Activated naive CD4-positive, alpha-beta T cell treated with anti-CD3 and anti-CD28 coated beads, Interleukin-2, amount 10 ng/mL, durations not matched to agents 5 hours and 36 hours (primary cell): ENCODE results near the gene REV3L. TPM values are rescaled to one million over a fixed set of nuclear protein-coding genes. Genes with fewer than 3 reads are reported as not detected.

Source experiments
- total RNA-seq, 2 experiments: library from RNA; stranded (reverse); gene quantifications; one replicate each; pipeline ENCODE4 v1.2.3, GENCODE V29; 2021

REV3L gene, protein sequence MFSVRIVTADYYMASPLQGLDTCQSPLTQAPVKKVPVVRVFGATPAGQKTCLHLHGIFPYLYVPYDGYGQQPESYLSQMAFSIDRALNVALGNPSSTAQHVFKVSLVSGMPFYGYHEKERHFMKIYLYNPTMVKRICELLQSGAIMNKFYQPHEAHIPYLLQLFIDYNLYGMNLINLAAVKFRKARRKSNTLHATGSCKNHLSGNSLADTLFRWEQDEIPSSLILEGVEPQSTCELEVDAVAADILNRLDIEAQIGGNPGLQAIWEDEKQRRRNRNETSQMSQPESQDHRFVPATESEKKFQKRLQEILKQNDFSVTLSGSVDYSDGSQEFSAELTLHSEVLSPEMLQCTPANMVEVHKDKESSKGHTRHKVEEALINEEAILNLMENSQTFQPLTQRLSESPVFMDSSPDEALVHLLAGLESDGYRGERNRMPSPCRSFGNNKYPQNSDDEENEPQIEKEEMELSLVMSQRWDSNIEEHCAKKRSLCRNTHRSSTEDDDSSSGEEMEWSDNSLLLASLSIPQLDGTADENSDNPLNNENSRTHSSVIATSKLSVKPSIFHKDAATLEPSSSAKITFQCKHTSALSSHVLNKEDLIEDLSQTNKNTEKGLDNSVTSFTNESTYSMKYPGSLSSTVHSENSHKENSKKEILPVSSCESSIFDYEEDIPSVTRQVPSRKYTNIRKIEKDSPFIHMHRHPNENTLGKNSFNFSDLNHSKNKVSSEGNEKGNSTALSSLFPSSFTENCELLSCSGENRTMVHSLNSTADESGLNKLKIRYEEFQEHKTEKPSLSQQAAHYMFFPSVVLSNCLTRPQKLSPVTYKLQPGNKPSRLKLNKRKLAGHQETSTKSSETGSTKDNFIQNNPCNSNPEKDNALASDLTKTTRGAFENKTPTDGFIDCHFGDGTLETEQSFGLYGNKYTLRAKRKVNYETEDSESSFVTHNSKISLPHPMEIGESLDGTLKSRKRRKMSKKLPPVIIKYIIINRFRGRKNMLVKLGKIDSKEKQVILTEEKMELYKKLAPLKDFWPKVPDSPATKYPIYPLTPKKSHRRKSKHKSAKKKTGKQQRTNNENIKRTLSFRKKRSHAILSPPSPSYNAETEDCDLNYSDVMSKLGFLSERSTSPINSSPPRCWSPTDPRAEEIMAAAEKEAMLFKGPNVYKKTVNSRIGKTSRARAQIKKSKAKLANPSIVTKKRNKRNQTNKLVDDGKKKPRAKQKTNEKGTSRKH (N-terminal part only)
- 10 to 100 TPM; 15.5 to 22.5 TPM for total RNA-seq

DNA sequence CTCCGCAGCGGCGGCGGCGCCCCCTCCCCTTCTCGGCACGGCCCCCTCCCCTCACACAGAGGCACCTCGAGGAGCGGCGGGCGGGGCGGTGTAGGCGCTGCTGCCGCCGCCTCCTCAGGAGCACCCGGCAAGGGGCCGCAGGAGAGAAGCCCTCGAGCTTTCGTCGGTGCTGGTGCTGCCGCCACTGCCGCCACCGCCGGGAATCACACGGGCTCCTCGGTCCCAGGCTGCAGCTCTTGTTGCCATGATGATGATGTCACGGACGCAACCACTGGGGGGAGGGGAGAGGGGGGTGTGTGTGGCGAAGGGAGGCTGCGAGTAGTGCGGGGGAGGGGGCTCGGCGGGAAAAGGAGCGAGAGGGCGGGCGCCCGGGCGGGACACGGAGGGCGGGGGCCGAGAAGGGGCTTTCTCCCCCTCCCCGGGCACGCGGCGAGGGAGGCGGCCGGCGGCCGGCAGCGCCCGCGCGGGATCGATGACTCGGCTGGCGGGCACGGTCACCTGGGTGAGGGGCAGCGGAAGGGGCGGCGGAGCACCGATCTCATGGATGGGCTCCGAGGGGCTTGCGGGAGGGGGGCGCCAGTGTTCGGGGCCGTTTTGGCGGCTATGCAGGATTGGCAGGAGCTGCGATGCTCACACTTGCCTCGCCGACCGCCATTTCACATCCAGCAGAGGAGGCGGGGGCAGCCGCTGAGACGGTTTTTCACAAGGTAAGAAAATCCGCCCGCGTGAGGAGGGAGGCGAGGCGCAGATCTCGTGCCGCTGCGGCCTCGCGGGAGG lies at the start of gene REV3L:
Gene REV3L (minus strand): TSS at position 260 of the 777 bp plus-strand sequence. CDS start 330 bp downstream, outside the sequence.

Other genes with a start within 250 kb of the REV3L start
- 10 to 100 TPM; 28.1 to 32.1 TPM for gene TRAF3IP2, start 122.7 kb upstream of the REV3L start, total RNA-seq